Calu3 (cell line): ENCODE measurements around the gene AMN1. TPM values are rescaled to one million over a fixed set of nuclear protein-coding genes. Genes with fewer than 3 reads are reported as not detected.

ENCODE experiments used
- BruUV-seq: library from RNA; stranded (reverse); fragments of 400-500 nt; replicated peaks from 2 replicates; lab custom pipeline; 2021; lab: Mats Ljungman, UMichigan
- CTCF ChIA-PET: fragments of 300-600 bp; sonication (Branson Sonifier 250); formaldehyde crosslinking; loops from one replicate; lab custom pipeline; 2022; ENCODE audit warnings: antibody characterized with exemption; lab: Charles Lee
- DNase-seq: peaks from one replicate; pipeline ENCODE4 v3.0.0; 2022
- H3K27ac Mint-ChIP-seq: one replicate; pipeline ENCODE4 v1.8.0; 2022; ENCODE audit warnings: mixed read lengths; ENCODE audit not compliant: unreplicated experiment
- H3K27me3 Mint-ChIP-seq: one replicate; pipeline ENCODE4 v1.8.0; 2022; ENCODE audit warnings: mixed read lengths; ENCODE audit not compliant: unreplicated experiment
- H3K36me3 Mint-ChIP-seq: one replicate; pipeline ENCODE4 v1.8.0; 2022; ENCODE audit warnings: mild to moderate bottlenecking, moderate library complexity, mixed read lengths; ENCODE audit not compliant: insufficient read depth, unreplicated experiment
- H3K4me1 Mint-ChIP-seq: one replicate; pipeline ENCODE4 v1.8.0; 2022; ENCODE audit warnings: mild to moderate bottlenecking, low read depth, mixed read lengths; ENCODE audit not compliant: unreplicated experiment
- H3K4me3 Mint-ChIP-seq: one replicate; pipeline ENCODE4 v1.8.0; 2022; ENCODE audit warnings: mild to moderate bottlenecking, low read depth, moderate library complexity, mixed read lengths; ENCODE audit not compliant: unreplicated experiment
- H3K9me3 Mint-ChIP-seq: one replicate; pipeline ENCODE4 v1.8.0; 2022; ENCODE audit warnings: low read depth, mixed read lengths; ENCODE audit not compliant: unreplicated experiment
- intact Hi-C: fragments of 100-400 bp; cut with micrococcal nuclease; formaldehyde crosslinking; loops from one replicate; pipeline ENCODE4 v1.10.0; 2022; ENCODE audit not compliant: unreplicated experiment
- total RNA-seq: library from RNA; stranded (reverse); gene quantifications from 2 replicates; pipeline ENCODE4 v1.2.3, GENCODE V29; 2022
- TF ChIP-seq, protein P1 (sequence below): fragments of 200-600 bp; IDR thresholded peaks from one replicate; pipeline ENCODE4 v1.8.0; 2022; ENCODE audit warnings: antibody characterized with exemption; ENCODE audit not compliant: unreplicated experiment

AMN1 gene
- total RNA-seq, 1 experiment from 2014 or later = 13.5 TPM

DNA sequence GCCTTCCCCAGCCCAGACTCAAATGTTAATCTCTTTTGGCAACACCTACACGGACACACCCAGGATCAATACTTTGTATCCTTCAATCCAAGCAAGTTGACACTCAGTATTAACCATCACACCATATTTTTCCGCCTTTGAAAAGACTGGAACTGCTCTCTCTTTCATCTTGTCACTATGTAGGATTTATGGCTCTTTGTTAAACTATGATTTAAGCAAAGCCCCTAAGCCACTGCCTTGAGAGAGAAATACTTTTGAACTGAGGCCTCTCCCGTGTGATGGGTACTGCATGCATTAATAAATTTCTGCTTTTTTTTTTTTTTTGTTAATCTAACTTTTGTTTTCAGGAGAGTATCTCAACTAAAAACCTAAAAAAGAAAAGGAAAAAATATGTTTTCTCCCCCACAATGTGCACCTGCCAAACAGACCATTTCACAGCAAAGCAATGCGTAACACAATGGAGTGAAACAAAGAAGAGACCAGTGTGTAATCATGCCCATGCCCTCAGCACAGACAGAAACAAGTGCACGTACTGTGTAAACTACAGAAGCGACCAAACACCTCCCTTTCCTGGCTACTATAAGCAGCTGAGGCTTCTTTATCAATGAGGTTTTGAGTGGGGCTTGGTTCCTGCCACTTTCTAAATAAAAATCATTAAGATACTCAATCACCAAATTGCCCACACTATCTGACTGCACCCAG, 97.6 kb downstream of the AMN1 start:
- no peak for DNase-seq
- H3K36me3 Mint-ChIP-seq = no peaks in the 10 kb centered on the region
- H3K27ac Mint-ChIP-seq = no peak overlapping the region
- H3K27me3 Mint-ChIP-seq = no peaks in the 10 kb centered on the region
- intact Hi-C loops = loop anchor here (10.0 kb wide), 1 partner anchor 136 kb away; no protein-coding TSS in a partner anchor
- no peaks in the 10 kb centered on the region for H3K4me1 Mint-ChIP-seq
- CTCF ChIA-PET = no interaction called here
- TF ChIP-seq, protein P1, sequence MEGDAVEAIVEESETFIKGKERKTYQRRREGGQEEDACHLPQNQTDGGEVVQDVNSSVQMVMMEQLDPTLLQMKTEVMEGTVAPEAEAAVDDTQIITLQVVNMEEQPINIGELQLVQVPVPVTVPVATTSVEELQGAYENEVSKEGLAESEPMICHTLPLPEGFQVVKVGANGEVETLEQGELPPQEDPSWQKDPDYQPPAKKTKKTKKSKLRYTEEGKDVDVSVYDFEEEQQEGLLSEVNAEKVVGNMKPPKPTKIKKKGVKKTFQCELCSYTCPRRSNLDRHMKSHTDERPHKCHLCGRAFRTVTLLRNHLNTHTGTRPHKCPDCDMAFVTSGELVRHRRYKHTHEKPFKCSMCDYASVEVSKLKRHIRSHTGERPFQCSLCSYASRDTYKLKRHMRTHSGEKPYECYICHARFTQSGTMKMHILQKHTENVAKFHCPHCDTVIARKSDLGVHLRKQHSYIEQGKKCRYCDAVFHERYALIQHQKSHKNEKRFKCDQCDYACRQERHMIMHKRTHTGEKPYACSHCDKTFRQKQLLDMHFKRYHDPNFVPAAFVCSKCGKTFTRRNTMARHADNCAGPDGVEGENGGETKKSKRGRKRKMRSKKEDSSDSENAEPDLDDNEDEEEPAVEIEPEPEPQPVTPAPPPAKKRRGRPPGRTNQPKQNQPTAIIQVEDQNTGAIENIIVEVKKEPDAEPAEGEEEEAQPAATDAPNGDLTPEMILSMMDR = no peak
- no TSS peak for BruUV-seq
- H3K9me3 Mint-ChIP-seq = no peaks in the 10 kb centered on the region
- H3K4me3 Mint-ChIP-seq = no peak overlapping the region

- H3K4me1 Mint-ChIP-seq = no peaks in the 10 kb centered on the region
- no peak for DNase-seq
- no peaks in the 10 kb centered on the region for H3K9me3 Mint-ChIP-seq
- CTCF ChIA-PET = no interaction called here
- no peaks in the 10 kb centered on the region for H3K27me3 Mint-ChIP-seq
- no TSS peak for BruUV-seq
- TF ChIP-seq, protein P1 = no peak
- H3K4me3 Mint-ChIP-seq = no peak overlapping the region
- H3K27ac Mint-ChIP-seq = no peak overlapping the region
- intact Hi-C loops = loop anchor here (10.0 kb wide), 1 partner anchor 135 kb away; no protein-coding TSS in a partner anchor
- H3K36me3 Mint-ChIP-seq = no peaks in the 10 kb centered on the region
These were observed 98.8 kb downstream of the AMN1 start for GRCh38 chr12:31629756-31630732.

DNA sequence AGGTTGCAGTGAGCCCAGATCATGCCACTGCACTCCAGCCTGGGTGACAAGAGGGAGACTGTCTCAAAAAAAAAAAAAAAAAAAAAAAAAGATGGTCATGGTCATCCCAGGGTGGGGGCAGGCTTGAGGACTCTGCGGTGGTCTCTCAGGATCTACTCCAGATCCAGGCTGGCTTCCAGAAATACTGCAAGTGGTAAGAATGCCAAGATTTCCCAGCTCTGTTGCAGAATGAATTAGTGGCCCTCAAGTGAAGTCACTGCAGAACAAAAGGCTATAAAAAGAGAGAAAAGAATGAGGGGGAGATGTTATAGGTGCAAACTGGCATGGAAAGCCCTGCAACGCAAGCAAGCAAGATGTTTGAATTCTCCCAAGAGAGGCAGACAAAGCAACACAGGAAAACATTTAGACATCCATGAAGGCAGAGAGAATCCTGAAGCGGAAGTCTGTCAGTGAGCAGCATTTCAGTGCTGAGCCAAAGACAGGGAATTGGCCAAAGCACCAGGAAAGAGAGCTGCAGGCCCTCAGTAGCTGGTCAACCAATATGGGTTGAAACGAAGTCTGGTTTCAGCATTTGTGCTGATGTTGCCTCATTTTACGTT, 101.3 kb downstream of the AMN1 start:
- no peak overlapping the region for H3K27ac Mint-ChIP-seq
- TF ChIP-seq, protein P1 = no peak
- no peak for DNase-seq
- H3K36me3 Mint-ChIP-seq = no peaks in the 10 kb centered on the region
- H3K4me1 Mint-ChIP-seq = no peaks in the 10 kb centered on the region
- intact Hi-C loops = no loop called here
- H3K4me3 Mint-ChIP-seq = no peak overlapping the region
- BruUV-seq = no TSS peak
- no peaks in the 10 kb centered on the region for H3K9me3 Mint-ChIP-seq
- H3K27me3 Mint-ChIP-seq = no peaks in the 10 kb centered on the region
- CTCF ChIA-PET = interaction anchor here (0.8 kb wide), 1 partner anchor 51 kb away, joined by 3 read pairs; no protein-coding TSS in a partner anchor

DNA sequence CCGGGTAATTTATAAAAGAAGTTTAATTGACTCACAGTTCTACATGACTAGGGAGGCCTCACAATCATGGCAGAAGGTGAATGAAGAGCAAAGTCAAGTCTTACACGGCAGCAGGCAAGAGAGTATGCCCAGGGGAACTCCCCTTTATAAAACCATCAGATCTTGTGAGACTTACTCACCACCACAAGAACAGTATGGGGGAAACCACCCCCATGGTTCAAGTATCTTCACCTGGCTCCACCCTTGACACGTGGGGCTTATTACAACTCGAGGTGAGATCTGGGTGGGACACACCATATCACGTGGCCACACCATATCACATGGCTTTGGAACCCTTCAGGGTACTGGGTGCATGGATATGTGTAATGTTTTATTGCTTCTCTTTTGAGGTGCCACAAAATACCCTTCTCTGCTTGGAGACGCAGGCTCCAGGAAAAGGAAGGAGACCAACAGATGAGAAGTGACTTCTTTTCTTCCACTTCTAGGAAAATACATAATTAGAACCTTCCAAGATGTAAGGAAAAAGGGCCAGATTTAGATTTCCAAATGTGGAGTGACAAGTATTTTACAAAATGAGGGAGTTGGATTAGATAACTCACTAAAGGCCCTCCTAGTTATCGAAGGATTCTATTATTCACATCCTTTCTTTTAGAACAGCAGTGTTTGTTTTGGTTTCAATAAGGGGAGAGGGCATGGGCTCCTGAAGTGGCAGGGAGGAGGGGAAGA, 102.4 kb downstream of the AMN1 start:
- BruUV-seq = no TSS peak
- H3K27ac Mint-ChIP-seq = no peak overlapping the region
- intact Hi-C loops = no loop called here
- DNase-seq = no peak
- no peaks in the 10 kb centered on the region for H3K9me3 Mint-ChIP-seq
- H3K27me3 Mint-ChIP-seq = no peaks in the 10 kb centered on the region
- no peaks in the 10 kb centered on the region for H3K4me1 Mint-ChIP-seq
- CTCF ChIA-PET = no interaction called here
- H3K36me3 Mint-ChIP-seq = no peaks in the 10 kb centered on the region
- H3K4me3 Mint-ChIP-seq = no peak overlapping the region
- TF ChIP-seq, protein P1 = no peak
